NOMO-1 treated with DMSO at 0.1 percent for 48 hours (cell line): ENCODE measurements around the gene ENDOG.
"Not testable (repeated sequence)": the region's sequence is repeated elsewhere in the genome, so short reads cannot be mapped to it uniquely, and the experiment has no call there.

ENCODE experiments used
- DNase-seq: peaks from one replicate; lab custom pipeline; 2025; ENCODE audit not compliant: unreplicated experiment; lab: John Stamatoyannopoulos, UW

The ENDOG gene

GRCh38 chr9:128861501-128861900, 43.2 kb downstream of the ENDOG start:
- no peak for DNase-seq

- no peak for DNase-seq
Measured at GRCh38 chr9:128862401-128862851, 44.1 kb downstream of the ENDOG start.

GRCh38 chr9:128863647-128864046, 45.3 kb downstream of the ENDOG start:
- peak; percentile 64 for DNase-seq

DNA sequence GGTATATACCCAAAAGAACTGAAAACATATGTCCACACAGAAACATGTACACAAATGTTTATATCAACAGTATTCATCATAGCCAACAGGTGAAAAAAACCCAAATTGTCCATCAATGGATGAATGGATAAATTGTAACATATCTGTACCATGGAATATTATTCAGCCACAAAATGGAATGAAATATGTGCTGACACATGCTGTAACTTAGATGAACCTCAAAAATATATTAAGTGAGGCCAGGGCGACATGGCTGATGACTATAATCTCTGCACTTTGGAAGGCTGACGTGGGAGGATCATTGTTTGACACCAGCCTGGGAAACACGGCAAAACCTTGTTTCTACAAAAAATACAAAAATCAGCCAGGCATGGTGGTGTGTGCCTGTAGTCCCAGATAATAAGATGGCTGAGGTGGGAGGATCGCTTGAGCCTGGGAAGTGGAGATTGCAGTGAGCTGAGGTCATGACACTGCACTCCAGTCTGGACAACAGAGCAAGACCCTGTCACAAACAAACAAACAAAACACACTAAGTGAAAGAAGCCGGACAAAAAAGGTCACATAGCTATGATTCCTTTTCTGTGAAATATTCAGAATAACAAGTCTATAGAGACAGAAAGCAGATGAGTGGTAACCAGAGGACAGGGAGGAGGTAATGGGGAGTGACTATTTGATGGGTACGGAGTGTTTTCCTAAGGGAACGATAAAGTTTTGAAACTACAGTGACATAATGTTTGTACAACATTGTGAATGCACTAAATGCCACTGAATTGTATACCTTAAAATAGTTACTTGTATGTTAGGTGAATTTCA, 52.0 kb downstream of the ENDOG start:
- no peak for DNase-seq

DNA sequence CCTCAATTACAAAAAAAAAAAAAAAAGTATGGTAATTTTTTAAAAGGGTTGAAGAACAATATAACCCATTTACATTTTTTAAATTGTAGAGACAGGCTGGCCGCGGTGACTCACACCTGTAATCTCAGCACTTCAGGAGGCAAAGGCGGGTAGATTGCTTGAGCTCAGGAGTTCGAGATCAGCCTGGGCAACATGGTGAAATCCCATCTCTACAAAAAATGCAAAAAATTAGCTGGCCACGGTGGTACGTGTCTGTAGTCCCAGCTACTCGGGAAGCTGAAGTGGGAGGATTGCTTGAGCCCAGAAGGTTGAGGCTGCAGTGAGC, 52.6 kb downstream of the ENDOG start:
- not testable (repeated sequence) for DNase-seq
